Dendritic cell treated with granulocyte-macrophage colony-stimulating factor and Interleukin-4, amounts not matched to agents 40 ng/mL and 50 ng/mL, for 4 days (primary cell): ENCODE results near the gene CLPTM1.

Experiments
- H3K27ac Mint-ChIP-seq: one replicate; pipeline ENCODE4 v1.8.0; 2022; ENCODE audit warnings: mild to moderate bottlenecking, mixed read lengths
- H3K27me3 Mint-ChIP-seq: one replicate; pipeline ENCODE4 v1.8.0; 2022; ENCODE audit warnings: mild to moderate bottlenecking, mixed read lengths
- H3K36me3 Mint-ChIP-seq: one replicate; pipeline ENCODE4 v1.8.0; 2022; ENCODE audit warnings: low read depth, mixed read lengths
- H3K4me1 Mint-ChIP-seq: one replicate; pipeline ENCODE4 v1.8.0; 2022; ENCODE audit warnings: low read depth, mixed read lengths
- H3K4me3 Mint-ChIP-seq: one replicate; pipeline ENCODE4 v1.8.0; 2022; ENCODE audit warnings: mild to moderate bottlenecking, moderate library complexity, mixed read lengths
- H3K9me3 Mint-ChIP-seq: one replicate; pipeline ENCODE4 v1.8.0; 2022; ENCODE audit warnings: mixed read lengths
- intact Hi-C: fragments of 100-400 bp; cut with micrococcal nuclease; formaldehyde crosslinking; loops from one replicate; pipeline ENCODE4 v1.15.0; 2022

Gene CLPTM1

GRCh38 chr19:45023048-45023447, 67.9 kb downstream of the CLPTM1 start:
- H3K27ac Mint-ChIP-seq = no peak overlapping the region

GRCh38 chr19:45025264-45025663, 70.1 kb downstream of the CLPTM1 start:
- peaks cover 96% of the 10 kb centered on the region for H3K36me3 Mint-ChIP-seq
- no peaks in the 10 kb centered on the region for H3K9me3 Mint-ChIP-seq
- H3K4me3 Mint-ChIP-seq = no peak overlapping the region
- H3K27me3 Mint-ChIP-seq = no peaks in the 10 kb centered on the region
- no peak overlapping the region for H3K27ac Mint-ChIP-seq
- intact Hi-C loops = no loop called here
- H3K4me1 Mint-ChIP-seq = no peaks in the 10 kb centered on the region

More at GRCh38 chr19:45023048-45023447, 67.9 kb downstream of the CLPTM1 start:
- H3K4me1 Mint-ChIP-seq = no peaks in the 10 kb centered on the region
- peaks cover 92% of the 10 kb centered on the region for H3K36me3 Mint-ChIP-seq
- intact Hi-C loops = no loop called here
- H3K9me3 Mint-ChIP-seq = no peaks in the 10 kb centered on the region
- H3K27me3 Mint-ChIP-seq = no peaks in the 10 kb centered on the region
- no peak overlapping the region for H3K4me3 Mint-ChIP-seq

- intact Hi-C loops = no loop called here
- no peaks in the 10 kb centered on the region for H3K27me3 Mint-ChIP-seq
- no peak overlapping the region for H3K27ac Mint-ChIP-seq
- H3K36me3 Mint-ChIP-seq = peaks cover 96% of the 10 kb centered on the region
- no peaks in the 10 kb centered on the region for H3K9me3 Mint-ChIP-seq
- no peaks in the 10 kb centered on the region for H3K4me1 Mint-ChIP-seq
- no peak overlapping the region for H3K4me3 Mint-ChIP-seq
Measured at GRCh38 chr19:45027371-45027770, 72.2 kb downstream of the CLPTM1 start.

- H3K4me3 Mint-ChIP-seq = no peak overlapping the region
- intact Hi-C loops = no loop called here
- H3K27me3 Mint-ChIP-seq = no peaks in the 10 kb centered on the region
- peaks cover 100% of the 10 kb centered on the region for H3K36me3 Mint-ChIP-seq
- H3K27ac Mint-ChIP-seq = no peak overlapping the region
- no peaks in the 10 kb centered on the region for H3K9me3 Mint-ChIP-seq
- no peaks in the 10 kb centered on the region for H3K4me1 Mint-ChIP-seq
Measured at GRCh38 chr19:45030825-45031224, 75.6 kb downstream of the CLPTM1 start.

- H3K4me1 Mint-ChIP-seq = peaks cover 2% of the 10 kb centered on the region
- no peaks in the 10 kb centered on the region for H3K9me3 Mint-ChIP-seq
- no peak overlapping the region for H3K4me3 Mint-ChIP-seq
- no peaks in the 10 kb centered on the region for H3K27me3 Mint-ChIP-seq
- intact Hi-C loops = no loop called here
- H3K27ac Mint-ChIP-seq = no peak overlapping the region
- peaks cover 100% of the 10 kb centered on the region for H3K36me3 Mint-ChIP-seq
Measured at GRCh38 chr19:45032421-45032820, 77.2 kb downstream of the CLPTM1 start.

- intact Hi-C loops = no loop called here
- Mint-ChIP-seq H3K36me3 (peaks cover 94% of the 10 kb centered on the region), H3K4me1 (peaks cover 25% of the 10 kb centered on the region), H3K27me3 (no peaks in the 10 kb centered on the region), H3K9me3 (no peaks in the 10 kb centered on the region), H3K27ac (peak overlapping the region; percentile 33), H3K4me3 (no peak overlapping the region)
Measured at GRCh38 chr19:45035755-45036154, 80.6 kb downstream of the CLPTM1 start.

- H3K9me3 Mint-ChIP-seq = no peaks in the 10 kb centered on the region
- H3K27ac Mint-ChIP-seq = peak overlapping the region; percentile 95
- peaks cover 94% of the 10 kb centered on the region for H3K36me3 Mint-ChIP-seq
- no peaks in the 10 kb centered on the region for H3K27me3 Mint-ChIP-seq
- H3K4me1 Mint-ChIP-seq = peaks cover 42% of the 10 kb centered on the region
- intact Hi-C loops = no loop called here
- H3K4me3 Mint-ChIP-seq = no peak overlapping the region
Measured at GRCh38 chr19:45037393-45038169, 82.4 kb downstream of the CLPTM1 start.

GRCh38 chr19:45038931-45039893, 84.0 kb downstream of the CLPTM1 start, which contains the start of gene CLASRP:
CLASRP (plus strand) TSS chr19:45039045; CDS start chr19:45040213, 1,168 bp downstream.
- H3K27me3 Mint-ChIP-seq = no peaks in the 10 kb centered on the region
- no peaks in the 10 kb centered on the region for H3K9me3 Mint-ChIP-seq
- H3K36me3 Mint-ChIP-seq = peaks cover 94% of the 10 kb centered on the region
- H3K27ac Mint-ChIP-seq = peak within 1 kb of the TSS; percentile 95
- intact Hi-C loops = no loop called here
- peaks cover 42% of the 10 kb centered on the region for H3K4me1 Mint-ChIP-seq
- peak within 1 kb of the TSS; percentile 81 for H3K4me3 Mint-ChIP-seq

- Mint-ChIP-seq H3K4me1 (peaks cover 47% of the 10 kb centered on the region), H3K4me3 (peak overlapping the region; percentile 81), H3K27ac (peak overlapping the region; percentile 95), H3K36me3 (peaks cover 94% of the 10 kb centered on the region), H3K27me3 (no peaks in the 10 kb centered on the region), H3K9me3 (no peaks in the 10 kb centered on the region)
- intact Hi-C loops = loop anchor here (5.0 kb wide), 1 partner anchor 37 kb away; the partner anchor contains the start of genes GEMIN7 and ZNF296
Measured at GRCh38 chr19:45040059-45040771, 85.0 kb downstream of the CLPTM1 start.

- peaks cover 57% of the 10 kb centered on the region for H3K4me1 Mint-ChIP-seq
- no peaks in the 10 kb centered on the region for H3K27me3 Mint-ChIP-seq
- intact Hi-C loops = loop anchor here (5.0 kb wide), 1 partner anchor 36 kb away; the partner anchor contains the start of genes GEMIN7 and ZNF296
- no peaks in the 10 kb centered on the region for H3K9me3 Mint-ChIP-seq
- peak overlapping the region; percentile 95 for H3K27ac Mint-ChIP-seq
- peaks cover 94% of the 10 kb centered on the region for H3K36me3 Mint-ChIP-seq
- peak overlapping the region; percentile 81 for H3K4me3 Mint-ChIP-seq
Measured at GRCh38 chr19:45041125-45041524, 85.9 kb downstream of the CLPTM1 start.
